ENCODE results near the gene ACTG2.

GRCh38 chr2:73891276-73891901, 1.4 kb upstream of the ACTG2 start:
- TF ChIP-seq CTCF (IDR thresholded peaks at IDR 0.05) (no peak), POLR2A (IDR thresholded peaks at IDR 0.05) (no peak)
